HepG2 (cell line): ENCODE data around the gene SYCP2L. TPM values are rescaled to one million over a fixed set of nuclear protein-coding genes. Genes with fewer than 3 reads are reported as not detected.

Experiments
- ATAD3A ChIP-seq: sonication (generic); formaldehyde crosslinking; IDR thresholded peaks from 2 replicates; pipeline ENCODE4 v1.4.0; 2020; ENCODE audit warnings: missing genetic modification reagents
- GMEB2 ChIP-seq: IDR thresholded peaks from 2 replicates; pipeline ENCODE4 v1.6.1; 2016; ENCODE audit warnings: missing biosample characterization, missing genetic modification reagents, low read depth
- HNRNPL ChIP-seq: fragments of 200-400 bp; formaldehyde crosslinking; IDR thresholded peaks from 2 replicates; pipeline ENCODE4 v1.6.1; 2017; ENCODE audit warnings: mild to moderate bottlenecking, low read depth, low read length
- HNRNPUL1 ChIP-seq: fragments of 200-400 bp; formaldehyde crosslinking; IDR thresholded peaks from 2 replicates; pipeline ENCODE4 v1.6.1; 2017; ENCODE audit warnings: low read depth, mild to moderate bottlenecking, low read length, moderate library complexity
- KLF13 ChIP-seq: sonication (generic); formaldehyde crosslinking; IDR thresholded peaks from 2 replicates; pipeline ENCODE4 v1.4.0; 2020; ENCODE audit warnings: mild to moderate bottlenecking, missing genetic modification reagents
- MAFF ChIP-seq: IDR thresholded peaks from 2 replicates; pipeline ENCODE4 v1.6.1; 2011; ENCODE audit warnings: low read depth, low read length, improper control_type of control experiment
- MED13 ChIP-seq: sonication (generic); formaldehyde crosslinking; IDR thresholded peaks from 2 replicates; pipeline ENCODE4 v1.5.0; 2020; ENCODE audit warnings: missing genetic modification reagents
- MTA1 ChIP-seq: sonication (generic); formaldehyde crosslinking; IDR thresholded peaks from 2 replicates; pipeline ENCODE4 v1.4.0; 2020; ENCODE audit warnings: missing genetic modification reagents, mild to moderate bottlenecking, borderline replicate concordance
- MXD3 ChIP-seq: IDR thresholded peaks from 2 replicates; pipeline ENCODE4 v1.6.1; 2016; ENCODE audit warnings: mild to moderate bottlenecking, missing biosample characterization, missing genetic modification reagents
- ONECUT2 ChIP-seq: sonication (generic); formaldehyde crosslinking; IDR thresholded peaks from 2 replicates; pipeline ENCODE4 v1.4.0; 2020; ENCODE audit warnings: missing genetic modification reagents
- PATZ1 ChIP-seq: sonication (generic); formaldehyde crosslinking; IDR thresholded peaks from 2 replicates; pipeline ENCODE4 v1.4.0; 2020; ENCODE audit warnings: missing genetic modification reagents
- REST ChIP-seq, 2 experiments: IDR thresholded peaks; 2 replicates each; pipeline ENCODE4 v1.6.1; 2011 to 2012; ENCODE audit warnings: low read length in 2 of 2, borderline replicate concordance in 1 of 2, low read depth in 1 of 2, mild to moderate bottlenecking in 1 of 2, moderate library complexity in 1 of 2
- STAT6 ChIP-seq: sonication (generic); formaldehyde crosslinking; IDR thresholded peaks from 2 replicates; pipeline ENCODE4 v1.4.0; 2020; ENCODE audit warnings: missing genetic modification reagents, mild to moderate bottlenecking, borderline replicate concordance
- ZKSCAN8 ChIP-seq: IDR thresholded peaks from 2 replicates; pipeline ENCODE4 v1.6.1; 2016; ENCODE audit warnings: borderline replicate concordance, missing genetic modification reagents, missing compliant biosample characterization
- ZNF331 ChIP-seq: sonication (generic); formaldehyde crosslinking; IDR thresholded peaks from 2 replicates; pipeline ENCODE4 v1.4.0; 2020; ENCODE audit warnings: missing genetic modification reagents
- ZNF337 ChIP-seq: sonication (generic); formaldehyde crosslinking; IDR thresholded peaks from 2 replicates; pipeline ENCODE4 v1.5.1; 2020; ENCODE audit warnings: missing genetic modification reagents, low read depth, mild to moderate bottlenecking, borderline replicate concordance
- ZNF607 ChIP-seq: sonication (generic); formaldehyde crosslinking; IDR thresholded peaks from 2 replicates; pipeline ENCODE4 v1.5.1; 2020; ENCODE audit warnings: missing genetic modification reagents, mild to moderate bottlenecking, borderline replicate concordance
- ZNF768 ChIP-seq: sonication (generic); formaldehyde crosslinking; IDR thresholded peaks from 2 replicates; pipeline ENCODE4 v1.4.0; 2020; ENCODE audit warnings: missing genetic modification reagents
- ZSCAN21 ChIP-seq: sonication (generic); formaldehyde crosslinking; IDR thresholded peaks from 2 replicates; pipeline ENCODE4 v1.8.0; 2022; ENCODE audit warnings: mild to moderate bottlenecking, missing genetic modification reagents, moderate library complexity, borderline replicate concordance
- polyA plus RNA-seq, 8 experiments: library from polyadenylated mRNA; depleted of rRNA in 3 of 8; stranded (reverse) in 7 of 8; unstranded in 1 of 8; fragments of >200 nt; fragmentation: Illumina TruSeq in 4 of 8; extraction: Trizol in 4 of 8; gene quantifications; 2 replicates each; pipeline versions ENCODE4 v1.2.1 to v1.2.3, GENCODE V29; 2011 to 2016; ENCODE audit warnings: low read depth in 4 of 8, missing spikeins in 1 of 8, mixed read lengths in 1 of 8; ENCODE audit not compliant: insufficient read depth in 1 of 8
- total RNA-seq, 5 experiments: library from RNA; depleted of rRNA; stranded (reverse); fragments of >200 nt; fragmentation: Illumina TruSeq; extraction: Trizol; gene quantifications; 2 replicates each; pipeline ENCODE4 v1.2.3, GENCODE V29; 2016; ENCODE audit warnings: low read depth in 1 of 5

Gene SYCP2L
- total and polyA plus RNA-seq, 2 of the 13 experiments (the other 11 are each of a cell fraction or from before 2014, with no cell fraction given), result 0.22 to 0.54 TPM

GRCh38 chr6:10951675-10952282, 64.9 kb downstream of the SYCP2L start (continued):
- TF ChIP-seq ZNF331 (CRISPR knock-in tag) (peak; percentile 7; the same call in 1 of the 2 replicates), HNRNPUL1 (no peak), HNRNPL (no peak), ONECUT2 (CRISPR knock-in tag) (no peak), GMEB2 (CRISPR knock-in tag) (no peak), ATAD3A (CRISPR knock-in tag) (no peak), MTA1 (CRISPR knock-in tag) (no peak), ZNF337 (CRISPR knock-in tag) (no peak), STAT6 (CRISPR knock-in tag) (no peak), ZNF607 (peak; percentile 62; the same call in 1 of the 2 replicates), REST (IDR thresholded peaks at IDR 0.05; ENCODE audit: borderline replicate concordance in 1 of 2, low read depth in 1 of 2, low read length in 2 of 2) (no peak), PATZ1 (CRISPR knock-in tag) (0 out of 2 replicates have a peak, but pooled peaks have one; percentile 15), ZNF768 (CRISPR knock-in tag) (no peak), MAFF (peak; percentile 18; the same call in 1 of the 2 replicates), ZKSCAN8 (no peak), KLF13 (CRISPR knock-in tag) (no peak), MXD3 (CRISPR knock-in tag) (no peak), MED13 (CRISPR knock-in tag) (no peak), ZSCAN21 (no peak)
